C4-2B (cell line): ENCODE results near the gene RXFP3.

Experiments used
- ZFX ChIP-seq: fragments of 450-650 bp; IDR thresholded peaks from 2 replicates; pipeline ENCODE4 v1.6.1; 2017
- TF ChIP-seq, protein P1 (sequence below): fragments of 450-650 bp; conservative IDR thresholded peaks from 2 replicates; pipeline ENCODE4 v1.5.1; 2017; ENCODE audit warnings: mild to moderate bottlenecking

DNA sequence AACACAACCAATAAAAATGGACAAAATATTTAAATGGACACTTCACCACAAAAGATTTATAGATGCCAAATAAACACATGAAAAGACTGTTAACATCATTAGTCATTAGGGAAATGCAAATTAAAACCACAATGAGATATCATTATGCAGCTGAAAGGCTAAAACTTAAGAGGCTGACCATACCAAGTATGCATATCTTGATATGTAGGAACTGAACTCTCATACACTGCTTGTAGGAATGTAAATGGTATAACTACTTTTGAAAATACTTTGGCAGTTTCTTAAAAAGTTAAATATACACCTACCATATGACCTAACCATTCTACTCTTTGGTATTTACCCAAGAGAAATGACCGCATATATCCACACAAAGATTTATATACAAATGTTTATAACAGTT is 30.8 kb upstream of the RXFP3 start:
- TF ChIP-seq, protein P1, sequence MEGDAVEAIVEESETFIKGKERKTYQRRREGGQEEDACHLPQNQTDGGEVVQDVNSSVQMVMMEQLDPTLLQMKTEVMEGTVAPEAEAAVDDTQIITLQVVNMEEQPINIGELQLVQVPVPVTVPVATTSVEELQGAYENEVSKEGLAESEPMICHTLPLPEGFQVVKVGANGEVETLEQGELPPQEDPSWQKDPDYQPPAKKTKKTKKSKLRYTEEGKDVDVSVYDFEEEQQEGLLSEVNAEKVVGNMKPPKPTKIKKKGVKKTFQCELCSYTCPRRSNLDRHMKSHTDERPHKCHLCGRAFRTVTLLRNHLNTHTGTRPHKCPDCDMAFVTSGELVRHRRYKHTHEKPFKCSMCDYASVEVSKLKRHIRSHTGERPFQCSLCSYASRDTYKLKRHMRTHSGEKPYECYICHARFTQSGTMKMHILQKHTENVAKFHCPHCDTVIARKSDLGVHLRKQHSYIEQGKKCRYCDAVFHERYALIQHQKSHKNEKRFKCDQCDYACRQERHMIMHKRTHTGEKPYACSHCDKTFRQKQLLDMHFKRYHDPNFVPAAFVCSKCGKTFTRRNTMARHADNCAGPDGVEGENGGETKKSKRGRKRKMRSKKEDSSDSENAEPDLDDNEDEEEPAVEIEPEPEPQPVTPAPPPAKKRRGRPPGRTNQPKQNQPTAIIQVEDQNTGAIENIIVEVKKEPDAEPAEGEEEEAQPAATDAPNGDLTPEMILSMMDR: no peak
- TF ChIP-seq ZFX: no peak
